DND-41 (cell line): Measurements from ENCODE around the gene GNB1L.

Source experiments
- CTCF ChIP-seq: IDR thresholded peaks from 2 replicates; pipeline ENCODE4 v1.5.1; 2012; ENCODE audit warnings: borderline replicate concordance, low read length, moderate library complexity, mild to moderate bottlenecking; ENCODE audit not compliant: poor library complexity, severe bottlenecking; ENCODE audit errors: extremely low read depth
- EZH2 ChIP-seq: IDR thresholded peaks from 3 replicates; pipeline ENCODE4 v1.6.1; 2012; ENCODE audit warnings: borderline replicate concordance, low read depth, mild to moderate bottlenecking, moderate library complexity, low read length, inconsistent platforms; ENCODE audit not compliant: severe bottlenecking

DNA sequence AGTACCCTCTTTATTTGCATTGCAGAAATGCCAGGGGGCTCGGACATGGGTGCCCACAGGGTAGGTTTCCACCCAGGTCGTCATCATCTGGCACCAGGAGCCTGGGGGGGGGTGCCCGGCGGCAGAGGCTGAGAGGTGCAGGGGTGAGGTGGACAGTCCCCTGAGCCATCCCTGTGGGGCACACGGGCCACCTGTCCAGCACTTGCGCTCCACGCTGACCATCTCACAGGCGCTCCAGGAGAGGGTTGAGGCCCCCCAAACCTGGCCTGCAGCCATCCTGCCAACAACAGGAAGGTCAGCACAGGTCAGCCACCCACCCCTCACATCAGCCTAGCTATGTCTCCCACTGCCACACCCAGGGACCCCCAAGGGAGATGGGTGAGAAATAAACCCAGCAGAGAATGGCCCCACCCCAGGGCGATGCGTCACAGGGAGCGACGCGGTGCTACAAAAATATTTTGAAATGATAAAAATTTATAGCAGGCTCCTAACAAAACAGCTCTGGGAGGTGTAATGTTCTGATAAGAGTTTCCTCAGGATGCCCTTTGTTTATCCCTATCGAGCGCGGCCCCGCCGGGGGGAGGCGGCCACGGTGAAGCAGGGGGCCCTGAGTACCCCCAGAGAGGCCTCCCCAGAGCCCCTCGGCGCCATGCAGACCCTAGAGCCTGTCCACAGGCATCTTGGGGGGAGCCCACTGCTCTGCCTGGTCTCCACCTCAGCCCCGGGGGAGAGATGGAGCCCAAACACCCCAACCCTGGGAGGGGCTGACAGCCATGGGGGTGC lies 21.0 kb upstream of the GNB1L start:
- TF ChIP-seq CTCF, result no peak
- TF ChIP-seq EZH2, result no peak
